Colonic mucosa (tissue), 4 donors: ENCODE results near the gene TMEM38A. TPM values are rescaled to one million over a fixed set of nuclear protein-coding genes. Genes with fewer than 3 reads are reported as not detected.
"Not testable (repeated sequence)": the region's sequence is repeated elsewhere in the genome, so short reads cannot be mapped to it uniquely, and the experiment has no call there.

ENCODE experiments used
- DNase-seq: peaks from one replicate; pipeline ENCODE4 v3.0.0-alpha.2; 2020
- H3K27ac ChIP-seq: fragments of 200-600 bp; one replicate; pipeline ENCODE4 v1.8.0; 2021
- H3K27me3 ChIP-seq: fragments of 200-600 bp; one replicate; pipeline ENCODE4 v1.8.0; 2021
- H3K36me3 ChIP-seq: fragments of 200-600 bp; one replicate; pipeline ENCODE4 v1.8.0; 2021
- H3K4me1 ChIP-seq: fragments of 200-600 bp; one replicate; pipeline ENCODE4 v1.8.0; 2021; ENCODE audit warnings: mild to moderate bottlenecking
- H3K4me3 ChIP-seq: fragments of 200-600 bp; one replicate; pipeline ENCODE4 v1.8.0; 2021
- H3K9ac ChIP-seq, 2 donors: one replicate each; pipeline ENCODE4 v1.7.0; 2013; ENCODE audit warnings: control low read depth in 2 of 2, low read depth in 2 of 2, low read length in 2 of 2
- H3K9me3 ChIP-seq: fragments of 200-600 bp; one replicate; pipeline ENCODE4 v1.8.0; 2021
- CTCF ChIP-seq: fragments of 200-600 bp; IDR thresholded peaks from one replicate; pipeline ENCODE4 v1.8.0; 2022; ENCODE audit warnings: antibody characterized with exemption, mild to moderate bottlenecking
- intact Hi-C: fragments of 100-400 bp; cut with DNase I; formaldehyde crosslinking; loops from one replicate; pipeline ENCODE4 v1.14.1; 2022
- total RNA-seq, 2 donors: library from RNA; stranded (reverse); fragmentation: NEBNext Ultra II Directional in 1 of 2; extraction: Animal tissue kit (Norgen Biotek cat#: 25700) in 1 of 2; gene quantifications; one replicate each; pipeline ENCODE4 v1.2.1, GENCODE V29; 2021
- donor health status: healthy.
- donor health status: DM: no; HTN: no; CAD: no.
- donor health status: DM: no; HTN: no; CAD: no.

The TMEM38A gene
- total RNA-seq, 2 donors from 2014 or later: 4.2 to 4.4 TPM

- no peak for DNase-seq
- intact Hi-C loops: no loop called here
- Histone ChIP-seq H3K4me1 (peaks cover 3% of the 10 kb centered on the region), H3K27me3 (no peaks in the 10 kb centered on the region), H3K4me3 (no peak overlapping the region), H3K27ac (no peak overlapping the region), H3K9ac (no peak overlapping the region), H3K36me3 (no peaks in the 10 kb centered on the region), H3K9me3 (no peaks in the 10 kb centered on the region)
- no peak for TF ChIP-seq CTCF
Observed at GRCh38 chr19:16721051-16721450, 60.1 kb downstream of the TMEM38A start.

GRCh38 chr19:16722591-16722990 lies 61.7 kb downstream of the TMEM38A start:
- no peaks in the 10 kb centered on the region for H3K36me3 ChIP-seq
- TF ChIP-seq CTCF: no peak
- no peak overlapping the region for H3K4me3 ChIP-seq
- H3K27me3 ChIP-seq: no peaks in the 10 kb centered on the region
- DNase-seq: no peak
- H3K9ac ChIP-seq: no peak overlapping the region
- intact Hi-C loops: no loop called here
- H3K9me3 ChIP-seq: no peaks in the 10 kb centered on the region
- H3K4me1 ChIP-seq: peaks cover 3% of the 10 kb centered on the region
- H3K27ac ChIP-seq: no peak overlapping the region

- intact Hi-C loops: no loop called here
- no peak overlapping the region for H3K9ac ChIP-seq
- no peak overlapping the region for H3K27ac ChIP-seq
- no peaks in the 10 kb centered on the region for H3K4me1 ChIP-seq
- no peaks in the 10 kb centered on the region for H3K36me3 ChIP-seq
- no peak for DNase-seq
- no peaks in the 10 kb centered on the region for H3K9me3 ChIP-seq
- H3K27me3 ChIP-seq: no peaks in the 10 kb centered on the region
- H3K4me3 ChIP-seq: no peak overlapping the region
- TF ChIP-seq CTCF: no peak
Observed at GRCh38 chr19:16726916-16727315, 66.0 kb downstream of the TMEM38A start.

- H3K27me3 ChIP-seq, H3K4me1 ChIP-seq, H3K9ac ChIP-seq, H3K9me3 ChIP-seq, DNase-seq, H3K36me3 ChIP-seq, H3K27ac ChIP-seq, H3K4me3 ChIP-seq, intact Hi-C loops: not testable (repeated sequence)
Observed at GRCh38 chr19:16735650-16736266, 74.8 kb downstream of the TMEM38A start.

GRCh38 chr19:16736709-16737108 lies 75.8 kb downstream of the TMEM38A start:
- TF ChIP-seq CTCF: no peak
- no peak for DNase-seq
- no peaks in the 10 kb centered on the region for H3K9me3 ChIP-seq
- H3K9ac ChIP-seq: no peak overlapping the region
- H3K4me1 ChIP-seq: no peaks in the 10 kb centered on the region
- H3K4me3 ChIP-seq: no peak overlapping the region
- intact Hi-C loops: no loop called here
- no peaks in the 10 kb centered on the region for H3K27me3 ChIP-seq
- no peak overlapping the region for H3K27ac ChIP-seq
- H3K36me3 ChIP-seq: no peaks in the 10 kb centered on the region

GRCh38 chr19:16737911-16738310 lies 77.0 kb downstream of the TMEM38A start:
- DNase-seq: peak; percentile 33
- Histone ChIP-seq H3K27me3 (no peaks in the 10 kb centered on the region), H3K27ac (no peak overlapping the region), H3K4me1 (no peaks in the 10 kb centered on the region), H3K36me3 (no peaks in the 10 kb centered on the region), H3K4me3 (no peak overlapping the region), H3K9ac (no peak overlapping the region), H3K9me3 (no peaks in the 10 kb centered on the region)
- intact Hi-C loops: no loop called here
- no peak for TF ChIP-seq CTCF
